ENCODE measurements around the gene TPMT. TPM values are rescaled to one million over a fixed set of nuclear protein-coding genes. Genes with fewer than 3 reads are reported as not detected.

Gene TPMT
- total RNA-seq, 1 experiment from 2014 or later = 13.3 TPM

- H2BK20ac ChIP-seq (ENCODE audit: low read depth, low read length, poor library complexity, severe bottlenecking) = no peak overlapping the region
- H2BK120ac ChIP-seq (ENCODE audit: low read depth, low read length, poor library complexity, severe bottlenecking) = no peak overlapping the region
- H3K56ac ChIP-seq (ENCODE audit: insufficient read length, low read depth, low read length) = no peak overlapping the region
- H3K23me2 ChIP-seq (ENCODE audit: insufficient read length, low read depth, low read length, poor library complexity, severe bottlenecking) = no peaks in the 10 kb centered on the region
- no peaks in the 10 kb centered on the region for H3K27me3 ChIP-seq (ENCODE audit: insufficient read depth, low read length)
- no peak overlapping the region for H2AFZ ChIP-seq (ENCODE audit: low read length)
- Mint-ChIP-seq H3K9me3 (no peaks in the 10 kb centered on the region), H3K27ac (peak overlapping the region in 2 of 3 experiments; percentile 25 to 77; a peak in 1 of 7 replicates), H3K36me3 (ENCODE audit: insufficient read depth in 1 of 3, low read depth in 3 of 3) (peaks cover 0 to 6% (median 2%) of the 10 kb centered on the region in 3 experiments; a peak in 4 of 7 replicates), H3K27me3 (ENCODE audit: low read depth) (no peaks in the 10 kb centered on the region), H3K4me3 (peak overlapping the region in 1 of 2 experiments; percentile 47; a peak in 2 of 5 replicates), H3K4me1 (peaks cover 31 to 40% of the 10 kb centered on the region in 2 experiments)
- H4K91ac ChIP-seq (ENCODE audit: insufficient read length, low read depth, low read length) = no peak overlapping the region
- no peak overlapping the region for H4K8ac ChIP-seq (replicated peaks; ENCODE audit: insufficient read length, low read depth, low read length)
- no CpG with 5 or more reads among the region's 10 CpGs for WGBS (ENCODE audit: extremely low coverage, insufficient read length, low lambda C conversion rate)
- no peak overlapping the region for H3K18ac ChIP-seq (ENCODE audit: insufficient read length, low read depth, low read length)
- no peak overlapping the region for H2AK5ac ChIP-seq (ENCODE audit: insufficient read length, low read length)
- H4K20me1 ChIP-seq (ENCODE audit: control insufficient read depth, insufficient read depth, insufficient read length) = no peaks in the 10 kb centered on the region
- no peaks in the 10 kb centered on the region for H3K9me3 ChIP-seq (ENCODE audit: control insufficient read depth, low read depth, low read length)
- no peak for DNase-seq
- H3K79me1 ChIP-seq (ENCODE audit: insufficient read depth, low read depth, low read length, poor library complexity, severe bottlenecking) = no peaks in the 10 kb centered on the region
- peaks cover 7% of the 10 kb centered on the region; the same call in 1 of the 2 replicates for H3K4me1 ChIP-seq (ENCODE audit: insufficient read depth, low read length)
- no peak overlapping the region for H4K5ac ChIP-seq (ENCODE audit: insufficient read length, low read depth, low read length)
- no peaks in the 10 kb centered on the region for H3K79me2 ChIP-seq (ENCODE audit: insufficient read depth, low read length)
- no peak overlapping the region for H2BK12ac ChIP-seq (ENCODE audit: insufficient read length, low read depth, low read length)
- no peak overlapping the region for H3K4me2 ChIP-seq (ENCODE audit: insufficient read depth, insufficient read length, low read length)
- no peak overlapping the region for H3K9ac ChIP-seq (ENCODE audit: extremely low read depth, insufficient read length, low read length)
- no peak overlapping the region for H3K4ac ChIP-seq (ENCODE audit: low read depth, low read length)
- H2BK15ac ChIP-seq (ENCODE audit: low read depth, low read length) = no peak overlapping the region
- H3K23ac ChIP-seq (ENCODE audit: insufficient read length, low read depth, low read length) = no peak overlapping the region
- no peak overlapping the region for H3T11ph ChIP-seq (ENCODE audit: low read length)
- no peak overlapping the region for H3K27ac ChIP-seq (ENCODE audit: insufficient read length, low read depth, low read length)
- no peak overlapping the region; the same call in 1 of the 2 replicates for H3K14ac ChIP-seq (ENCODE audit: insufficient read depth, low read length)
- no peak for TF ChIP-seq CTCF (conservative IDR thresholded peaks at IDR 0.05)
- no peak overlapping the region for H2BK5ac ChIP-seq (ENCODE audit: insufficient read length, low read length)
Observed at GRCh38 chr6:18187701-18188100, 32.8 kb upstream of the TPMT start.
